C1 segment of cervical spinal cord (tissue), 14 donors: ENCODE results near the gene SULT4A1.

ENCODE experiments used
- DNase-seq, 14 donors: peaks; one replicate each; lab custom pipeline; 2025; lab: John Stamatoyannopoulos, UW

The SULT4A1 gene

DNA sequence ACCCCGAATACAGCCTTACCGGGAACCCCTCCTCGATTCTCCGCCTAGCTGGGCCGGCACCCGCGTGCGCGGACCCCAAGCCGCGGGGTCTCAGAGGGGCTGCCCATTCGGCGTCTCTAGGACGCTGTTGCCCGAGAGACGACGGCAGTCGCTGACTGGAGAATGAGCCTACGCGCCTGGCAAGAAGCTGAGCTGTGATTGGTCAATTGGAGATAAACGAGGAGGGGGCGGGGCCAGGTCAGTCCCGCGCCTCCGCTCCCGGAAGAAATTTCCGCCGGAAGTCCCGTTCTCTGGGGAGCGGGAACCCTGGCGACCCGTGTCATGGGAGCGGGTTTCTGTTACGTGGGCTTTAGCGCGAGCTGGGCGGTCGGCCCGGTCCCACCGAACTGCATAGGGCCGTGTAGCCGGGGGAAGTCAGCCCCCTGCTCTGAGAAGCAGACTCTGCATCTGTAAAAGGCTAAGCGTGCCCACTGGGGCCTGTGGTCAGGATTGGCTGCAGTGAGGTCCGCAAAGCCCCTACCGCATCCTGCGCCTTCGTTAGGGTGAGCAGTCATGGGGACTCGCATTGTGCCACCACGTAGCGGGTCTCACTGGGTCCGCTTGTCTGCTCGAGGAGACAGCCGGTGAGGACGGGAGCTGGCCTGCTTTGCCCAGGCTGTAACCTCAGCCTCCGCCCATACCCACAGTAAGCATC, 50.0 kb downstream of the SULT4A1 start, which contains the start of gene EFCAB6:
Gene EFCAB6 (minus strand): TSS at position 157 of the 694 bp plus-strand sequence. CDS start 29,987 bp downstream, outside the sequence.
- DNase-seq = peak; percentile 41 to 91 (median 83)

DNA sequence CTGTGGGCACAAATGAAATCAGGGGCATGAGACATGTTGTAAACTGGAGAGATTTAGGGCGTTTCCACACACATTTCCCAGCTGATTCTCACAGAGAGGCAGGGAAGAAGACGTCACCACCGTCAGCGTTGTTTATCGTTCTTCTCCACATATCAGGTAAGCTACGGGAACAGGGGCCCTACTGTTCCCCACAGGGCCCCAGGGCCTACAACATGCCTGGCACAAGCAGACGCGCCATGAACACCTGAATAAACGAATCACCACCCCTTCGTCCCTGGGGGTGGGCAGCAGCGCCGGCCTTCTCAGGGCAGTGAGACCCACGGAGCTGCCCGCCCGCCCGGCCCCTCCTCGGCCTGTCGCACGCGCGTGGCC, 50.5 kb downstream of the SULT4A1 start:
- peak in 1 of 14 donors; percentile 41 for DNase-seq

GRCh38 chr22:43802897-43803495, 59.3 kb downstream of the SULT4A1 start:
- DNase-seq = no peak

DNA sequence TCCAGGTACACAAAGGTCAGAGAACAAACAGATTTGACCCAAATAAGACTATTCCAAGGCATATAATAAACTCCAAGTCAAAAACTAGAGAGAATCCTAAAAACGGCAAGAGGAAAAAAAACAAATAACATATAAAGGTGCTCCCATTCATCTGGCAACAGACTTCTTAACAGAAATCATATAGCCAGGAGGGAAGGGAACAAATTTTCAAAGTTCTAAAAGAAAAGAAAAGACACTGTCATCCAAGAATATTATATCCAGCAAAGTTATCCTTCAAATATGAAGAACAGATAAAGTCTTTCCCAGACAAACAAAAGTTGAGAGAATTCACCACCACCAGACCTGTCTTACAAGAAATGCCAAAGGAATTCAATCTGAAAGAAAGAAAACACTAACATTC, 61.3 kb downstream of the SULT4A1 start:
- DNase-seq = no peak

DNA sequence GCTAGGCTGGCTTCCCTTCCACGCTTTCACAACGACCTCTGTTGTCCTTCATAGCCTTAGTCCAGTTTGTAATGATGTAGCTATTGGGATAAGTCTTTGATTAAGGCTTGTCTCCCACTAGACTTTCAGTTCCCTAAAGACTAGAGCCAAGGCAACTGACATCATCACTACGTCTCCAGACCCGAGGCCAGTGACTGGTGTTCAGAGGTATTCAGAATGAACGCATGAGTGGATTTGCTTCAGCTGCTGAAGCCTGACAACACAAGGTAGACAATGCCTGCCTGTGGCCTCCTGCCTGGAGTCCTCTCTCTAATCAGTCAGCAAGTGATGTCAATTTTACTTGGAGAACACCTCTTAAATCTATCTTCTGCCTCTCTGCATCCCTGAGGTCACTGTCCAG, 63.8 kb downstream of the SULT4A1 start:
- DNase-seq = no peak

GRCh38 chr22:43796567-43796966, 65.7 kb downstream of the SULT4A1 start:
- peak in 1 of 14 donors; percentile 2 for DNase-seq

- DNase-seq = no peak
Measured at GRCh38 chr22:43795320-43795719, 67.0 kb downstream of the SULT4A1 start.

DNA sequence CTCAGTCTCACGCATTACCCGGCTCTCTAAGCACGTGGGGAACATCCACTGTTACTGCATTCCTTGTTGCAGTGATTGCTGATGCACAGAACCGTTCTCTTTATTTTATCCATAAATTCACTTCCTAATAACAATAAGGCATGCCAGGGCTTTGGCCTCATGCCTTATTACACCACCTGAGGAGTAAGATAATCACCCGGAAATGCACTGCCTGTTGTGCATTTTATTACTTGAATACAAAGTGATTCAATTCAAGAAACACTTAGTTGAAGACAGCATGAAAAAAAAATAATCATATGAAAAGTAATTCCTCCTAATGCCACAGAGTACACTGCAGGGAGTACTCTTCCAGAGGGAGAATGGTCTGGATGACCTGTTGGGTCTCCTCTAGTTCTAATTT, 69.4 kb downstream of the SULT4A1 start:
- no peak for DNase-seq

GRCh38 chr22:43789452-43789851, 72.9 kb downstream of the SULT4A1 start:
- DNase-seq = no peak

GRCh38 chr22:43783777-43784176, 78.5 kb downstream of the SULT4A1 start:
- no peak for DNase-seq

DNA sequence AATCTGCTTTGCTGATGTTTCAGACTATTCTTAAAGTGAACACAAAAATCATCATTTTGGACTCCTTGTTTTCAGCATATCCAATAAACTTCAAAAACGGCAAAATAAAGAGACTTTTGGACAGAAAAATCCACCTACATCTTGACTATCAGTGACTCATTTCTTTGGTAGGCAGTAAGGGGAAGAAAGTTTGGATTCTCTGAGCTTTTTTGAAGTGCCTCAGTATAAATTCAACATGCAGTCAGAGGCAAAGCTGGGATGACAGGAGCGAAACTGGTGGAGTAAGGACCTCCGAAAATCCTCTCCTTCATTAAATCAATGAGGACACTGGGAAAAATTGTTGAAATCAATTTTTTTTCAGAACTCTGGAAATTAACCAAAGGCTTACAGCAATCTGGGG, 79.9 kb downstream of the SULT4A1 start:
- no peak for DNase-seq

DNA sequence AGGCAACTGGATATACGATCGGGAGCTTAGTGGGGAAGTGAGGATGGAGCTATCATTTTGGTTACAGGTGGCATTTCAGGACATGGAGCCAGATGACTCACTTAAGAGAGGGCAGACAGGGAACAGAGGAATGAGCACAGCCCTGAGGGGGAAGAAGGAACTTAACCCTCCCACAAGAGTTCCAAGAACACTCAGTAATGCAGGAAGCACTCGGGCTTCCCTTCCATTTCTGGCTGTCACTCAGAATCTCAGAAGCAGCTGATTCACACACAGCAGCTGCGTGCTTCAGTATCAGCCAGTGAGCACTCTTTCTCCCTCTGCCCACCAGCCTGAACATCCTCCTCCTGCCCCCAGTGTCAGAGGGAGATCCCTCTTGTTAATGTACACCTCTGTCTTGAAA, 85.0 kb downstream of the SULT4A1 start:
- DNase-seq = no peak

GRCh38 chr22:43776081-43776670, 86.1 kb downstream of the SULT4A1 start:
- no peak for DNase-seq
